OCI-LY7 (cell line): ENCODE measurements around the gene LARGE1.

Experiments
- CTCF ChIP-seq: fragments of 200-600 bp; sonication (generic); conservative IDR thresholded peaks from 2 replicates; pipeline ENCODE4 v1.5.1; 2014; ENCODE audit warnings: mild to moderate bottlenecking, antibody characterized with exemption, low read length, moderate library complexity, mixed read lengths
- EZH2phosphoT487 ChIP-seq: fragments of 200-600 bp; sonication (generic); IDR thresholded peaks from 2 replicates; pipeline ENCODE4 v1.6.1; 2018; ENCODE audit warnings: low read depth, borderline replicate concordance, mild to moderate bottlenecking, mixed run types, antibody characterized with exemption, low read length, moderate library complexity, mixed read lengths

GRCh38 chr22:33578752-33579151 is 341.5 kb downstream of the LARGE1 start:
- TF ChIP-seq CTCF (no peak), EZH2phosphoT487 (no peak)
